HS-5 (cell line): ENCODE data around the gene AKAP10.
"Not testable (repeated sequence)": the region's sequence is repeated elsewhere in the genome, so short reads cannot be mapped to it uniquely, and the experiment has no call there.

Experiments used
- DNase-seq: peaks from one replicate; pipeline ENCODE4 v3.0.0-alpha.2; 2012; ENCODE audit warnings: low read depth

AKAP10 gene, protein sequence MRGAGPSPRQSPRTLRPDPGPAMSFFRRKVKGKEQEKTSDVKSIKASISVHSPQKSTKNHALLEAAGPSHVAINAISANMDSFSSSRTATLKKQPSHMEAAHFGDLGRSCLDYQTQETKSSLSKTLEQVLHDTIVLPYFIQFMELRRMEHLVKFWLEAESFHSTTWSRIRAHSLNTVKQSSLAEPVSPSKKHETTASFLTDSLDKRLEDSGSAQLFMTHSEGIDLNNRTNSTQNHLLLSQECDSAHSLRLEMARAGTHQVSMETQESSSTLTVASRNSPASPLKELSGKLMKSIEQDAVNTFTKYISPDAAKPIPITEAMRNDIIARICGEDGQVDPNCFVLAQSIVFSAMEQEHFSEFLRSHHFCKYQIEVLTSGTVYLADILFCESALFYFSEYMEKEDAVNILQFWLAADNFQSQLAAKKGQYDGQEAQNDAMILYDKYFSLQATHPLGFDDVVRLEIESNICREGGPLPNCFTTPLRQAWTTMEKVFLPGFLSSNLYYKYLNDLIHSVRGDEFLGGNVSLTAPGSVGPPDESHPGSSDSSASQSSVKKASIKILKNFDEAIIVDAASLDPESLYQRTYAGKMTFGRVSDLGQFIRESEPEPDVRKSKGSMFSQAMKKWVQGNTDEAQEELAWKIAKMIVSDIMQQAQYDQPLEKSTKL

GRCh38 chr17:19977293-19978208 is at the start of gene AKAP10:
AKAP10 (minus strand) TSS chr17:19977828; CDS start chr17:19977679, 149 bp downstream.
- peak; percentile 49 for DNase-seq

DNA sequence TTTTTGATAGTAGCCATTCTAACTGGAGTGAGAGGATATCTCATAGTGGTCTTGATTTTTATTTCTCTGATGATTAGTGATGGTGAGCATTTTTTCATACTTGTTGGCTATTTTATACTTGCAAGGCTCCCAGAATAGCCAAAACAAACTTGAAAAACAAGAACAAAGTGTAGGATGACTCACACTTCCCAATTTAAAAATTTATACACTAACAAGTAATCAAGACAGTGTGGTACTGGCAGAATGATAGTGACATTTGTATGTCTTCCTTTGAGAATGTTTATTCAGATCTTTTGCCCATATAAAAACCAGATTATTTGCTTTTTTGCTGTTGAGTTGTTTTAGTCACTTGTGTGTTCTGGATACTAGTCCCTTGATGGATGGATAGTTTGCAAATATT is 49.3 kb upstream of the AKAP10 start:
- DNase-seq, result no peak

DNA sequence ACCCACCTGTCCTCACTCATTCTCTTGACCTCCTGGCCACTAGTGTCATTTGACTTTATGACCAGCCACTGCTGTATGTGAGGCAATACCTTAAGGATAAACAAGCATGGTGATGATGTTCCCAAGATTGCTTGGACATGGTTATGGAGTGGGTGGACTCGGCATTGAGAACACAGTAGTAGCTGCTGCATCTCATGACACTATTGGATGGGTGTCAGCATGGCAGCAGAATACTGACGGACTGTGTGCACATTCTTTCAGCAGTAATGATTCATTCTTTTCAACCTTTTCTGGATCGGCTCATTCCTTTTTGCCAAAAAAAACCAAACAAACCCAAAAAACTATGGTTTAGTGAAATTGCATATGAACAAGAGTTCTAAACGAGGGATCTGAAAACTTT is 45.1 kb upstream of the AKAP10 start:
- no peak for DNase-seq

- DNase-seq, result not testable (repeated sequence)
Measured at GRCh38 chr17:20016475-20016992, 38.9 kb upstream of the AKAP10 start.

DNA sequence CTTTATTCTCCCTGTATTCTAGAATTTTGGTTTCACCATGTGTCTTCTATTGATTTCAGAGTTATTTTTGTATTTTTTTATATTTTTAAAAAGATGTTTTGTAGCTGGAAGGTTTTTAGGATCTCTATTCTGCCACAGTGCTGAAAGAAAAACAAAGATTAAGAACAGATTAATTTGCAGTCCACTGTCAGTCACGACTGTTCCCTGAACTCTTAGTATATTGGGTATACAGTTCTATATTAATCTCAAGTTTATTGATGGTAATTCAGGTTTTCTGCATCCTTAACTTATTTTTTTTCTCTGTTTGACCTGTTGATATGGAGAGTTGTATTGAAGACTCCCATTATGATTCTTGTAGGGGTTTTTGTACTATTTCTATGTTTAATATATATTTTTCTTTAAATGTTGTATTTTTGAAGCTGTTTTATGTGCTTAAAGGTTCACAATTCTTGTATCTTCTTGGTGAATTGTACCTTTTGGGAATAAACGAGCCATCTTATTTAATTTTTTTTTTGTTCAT is 34.4 kb upstream of the AKAP10 start:
- DNase-seq, result no peak

DNA sequence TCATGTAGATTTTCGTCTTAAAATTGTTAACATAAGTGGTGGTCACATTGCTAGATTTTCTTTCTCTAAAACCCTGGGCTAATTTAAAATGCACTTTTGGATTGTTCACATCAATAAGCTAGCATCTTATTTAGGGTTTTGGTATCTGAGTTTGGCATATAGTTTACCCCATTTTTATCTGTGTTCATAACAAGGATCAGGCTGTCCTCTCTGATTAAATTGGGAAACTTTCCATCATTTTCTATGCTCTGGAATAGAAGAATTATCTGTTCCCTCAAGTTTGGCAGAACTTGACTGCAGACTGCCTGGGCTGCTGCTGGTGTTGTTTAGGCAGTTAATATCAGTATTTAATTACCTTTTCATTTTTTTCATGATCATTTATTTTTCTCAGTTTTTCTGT is 33.3 kb upstream of the AKAP10 start:
- DNase-seq, result no peak

- DNase-seq, result peak; percentile 23
Measured at GRCh38 chr17:20010099-20010863, 32.7 kb upstream of the AKAP10 start.

- DNase-seq, result peak; percentile 25
Measured at GRCh38 chr17:20009302-20010098, 31.9 kb upstream of the AKAP10 start, which contains the start of gene SPECC1. SPECC1 (plus strand) TSS chr17:20009359; CDS start chr17:20096652, 87,293 bp downstream.

DNA sequence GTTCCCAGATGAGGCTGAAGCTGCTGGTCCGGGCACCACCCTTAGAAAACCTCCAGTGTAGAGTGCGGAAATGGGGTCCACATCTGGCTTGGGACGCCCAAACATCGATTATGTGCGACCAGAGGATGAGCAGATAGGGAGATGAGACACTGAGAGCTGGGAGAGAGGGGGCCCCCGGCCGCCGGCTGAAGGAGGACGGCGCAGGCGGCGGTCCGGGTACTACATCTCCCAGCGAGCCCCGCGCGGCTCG is 31.3 kb upstream of the AKAP10 start:
- DNase-seq, result no peak

- DNase-seq, result no peak
Measured at GRCh38 chr17:20008242-20009051, 30.8 kb upstream of the AKAP10 start.

- DNase-seq, result no peak
Measured at GRCh38 chr17:19996502-19996901, 18.9 kb upstream of the AKAP10 start.

- no peak for DNase-seq
Measured at GRCh38 chr17:19996086-19996485, 18.5 kb upstream of the AKAP10 start.

DNA sequence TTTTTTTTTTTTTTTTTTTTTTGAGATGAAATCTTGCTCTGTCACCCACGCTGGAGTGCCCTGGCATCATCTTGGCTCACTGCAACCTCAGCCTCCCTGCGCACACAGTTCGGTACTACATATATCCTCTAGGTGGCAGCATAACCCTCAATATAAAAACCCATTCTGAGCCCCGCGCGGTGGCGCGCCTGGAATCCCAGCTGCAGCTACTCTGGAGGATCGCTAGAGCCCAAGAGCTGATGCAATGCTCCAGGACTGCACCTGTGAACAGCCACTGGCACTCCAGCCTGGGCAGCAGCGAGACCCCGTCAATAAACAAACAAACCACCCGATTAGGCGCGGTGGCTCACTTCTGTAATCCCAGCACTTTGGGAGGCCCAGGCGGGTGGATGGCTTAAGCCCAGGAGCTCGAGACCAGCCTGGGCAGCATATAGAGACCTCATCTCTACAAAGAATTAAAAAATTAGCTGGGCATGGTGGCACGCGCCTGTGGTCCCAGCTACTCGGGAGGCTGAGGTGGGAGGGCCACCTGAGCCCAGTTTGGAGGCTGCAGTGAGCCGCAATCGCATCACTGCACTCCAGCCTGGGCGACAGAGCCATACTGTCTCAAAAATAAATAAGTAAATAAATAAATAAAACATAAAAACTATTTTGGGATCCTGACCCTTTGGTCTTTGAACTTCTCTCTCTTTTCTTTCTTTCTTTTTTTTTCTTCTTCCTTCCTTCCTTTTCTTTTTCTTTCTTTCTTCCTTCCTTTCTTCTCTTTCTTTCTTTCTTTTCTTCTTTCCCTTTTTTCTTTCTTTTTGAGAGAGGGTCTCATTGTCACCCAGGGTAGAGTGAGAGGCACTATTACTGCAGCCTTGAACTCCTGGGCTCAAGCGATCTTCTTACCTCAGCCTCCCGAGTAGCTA is 15.4 kb upstream of the AKAP10 start:
- peak; percentile 65 for DNase-seq

- DNase-seq, result no peak
Measured at GRCh38 chr17:19991252-19991885, 13.7 kb upstream of the AKAP10 start.

DNA sequence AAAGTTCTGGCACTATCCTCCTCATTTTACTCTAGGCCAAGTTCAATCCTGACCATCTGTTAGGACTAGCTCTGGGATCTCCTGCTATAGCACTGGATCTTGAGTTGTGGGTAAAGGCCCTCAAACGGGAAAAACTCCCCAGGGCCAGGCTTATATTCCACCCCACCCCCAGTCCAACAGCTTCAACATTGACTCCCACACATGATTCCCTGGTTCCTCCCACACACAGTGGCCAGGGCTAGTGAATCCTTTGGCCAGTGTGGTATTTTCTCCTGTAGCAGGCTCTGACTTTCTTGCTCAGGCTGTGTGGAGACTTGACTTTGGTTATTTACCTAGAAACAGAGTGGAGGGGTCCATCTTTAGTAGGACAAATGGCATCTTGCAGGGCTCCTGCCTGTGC is 10.3 kb upstream of the AKAP10 start:
- no peak for DNase-seq

GRCh38 chr17:19986941-19987861 is 9.6 kb upstream of the AKAP10 start:
- no peak for DNase-seq
